Activated CD4-positive, alpha-beta T cell treated with anti-CD3 and anti-CD28 coated beads, Interleukin-2, Interleukin-6, amounts not matched to agents 100 ng/mL and 50 ng/mL, durations not matched to agents 16 hours and 8 hours (primary cell): ENCODE measurements around the gene CYP2A7.
"Not testable (repeated sequence)": the region's sequence is repeated elsewhere in the genome, so short reads cannot be mapped to it uniquely, and the experiment has no call there.

ENCODE experiments used
- DNase-seq: peaks from one replicate; pipeline ENCODE4 v3.0.0-alpha.2; 2020

The CYP2A7 gene

GRCh38 chr19:40838477-40838876, 43.6 kb downstream of the CYP2A7 start:
- not testable (repeated sequence) for DNase-seq

DNA sequence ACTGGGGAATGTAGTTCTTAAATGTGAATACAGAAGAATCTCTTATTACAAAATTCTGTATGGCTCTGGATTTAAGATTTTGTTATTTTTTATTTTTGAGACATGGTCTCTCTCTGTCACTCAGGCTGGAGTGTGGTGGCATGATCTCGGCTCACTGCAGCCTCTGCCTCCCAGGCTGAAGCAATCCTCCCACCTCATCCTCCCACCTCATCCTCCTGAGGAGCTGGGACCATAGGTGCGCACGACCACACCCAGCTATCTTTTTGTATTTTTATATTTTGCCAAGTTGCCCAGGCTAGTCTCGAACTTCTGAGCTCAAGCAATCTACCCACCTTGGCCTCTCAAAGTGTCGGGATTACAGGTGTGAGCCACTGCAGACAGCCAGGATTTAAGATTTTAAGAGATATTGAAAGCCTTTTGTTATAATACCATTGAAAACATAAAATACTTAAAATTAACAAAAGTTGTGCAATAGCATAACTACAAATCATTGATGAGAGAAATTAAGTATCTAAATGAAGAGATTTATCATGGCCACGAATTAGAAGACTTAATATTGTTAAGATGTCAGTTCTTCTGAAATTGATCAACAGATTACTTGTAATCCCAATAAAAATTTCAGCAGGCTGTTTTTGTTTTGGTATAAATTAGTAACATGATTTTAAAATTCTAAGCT, 45.1 kb downstream of the CYP2A7 start:
- DNase-seq: no peak

DNA sequence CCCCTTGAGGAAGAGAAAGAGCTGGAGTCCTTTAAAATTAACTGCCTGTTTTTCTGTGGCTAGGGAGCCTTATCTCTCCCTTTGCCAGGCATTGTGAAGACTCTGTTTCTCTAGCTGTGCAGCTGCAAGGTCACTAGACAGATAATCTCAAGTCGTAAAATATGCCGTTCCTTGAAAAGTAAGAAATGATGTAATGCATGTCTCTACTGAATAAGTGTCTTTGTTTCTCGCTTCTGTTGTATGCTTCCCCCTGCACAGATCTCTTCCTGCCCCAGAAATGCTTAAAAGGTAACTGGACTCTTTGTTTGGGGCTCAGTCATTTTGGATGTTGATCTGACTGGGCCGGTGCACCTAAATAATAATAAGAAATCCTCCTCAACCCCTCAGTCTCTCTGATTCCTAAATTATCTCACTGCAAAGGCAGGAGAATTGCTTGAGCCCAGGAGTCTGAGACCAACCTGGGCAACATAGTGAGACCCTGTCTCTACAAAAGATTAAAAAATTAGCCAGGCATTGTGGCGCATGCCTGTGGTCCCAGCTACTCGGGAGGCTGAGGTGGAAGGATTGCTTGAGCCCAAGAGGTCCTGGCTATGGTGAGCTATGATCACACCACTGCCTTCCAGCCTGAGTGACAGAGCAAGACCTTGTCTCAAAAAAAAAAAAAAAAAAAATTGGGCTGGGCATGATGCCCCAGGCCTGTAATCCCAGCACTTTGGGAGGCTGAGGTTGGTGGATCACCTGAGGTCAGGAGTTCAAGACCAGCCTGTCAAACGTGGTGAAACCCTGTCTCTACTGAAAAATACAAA, 48.1 kb downstream of the CYP2A7 start:
- DNase-seq: not testable (repeated sequence)

GRCh38 chr19:40832431-40832790, 49.6 kb downstream of the CYP2A7 start:
- not testable (repeated sequence) for DNase-seq

GRCh38 chr19:40831502-40832430, 50.3 kb downstream of the CYP2A7 start:
- no peak for DNase-seq

DNA sequence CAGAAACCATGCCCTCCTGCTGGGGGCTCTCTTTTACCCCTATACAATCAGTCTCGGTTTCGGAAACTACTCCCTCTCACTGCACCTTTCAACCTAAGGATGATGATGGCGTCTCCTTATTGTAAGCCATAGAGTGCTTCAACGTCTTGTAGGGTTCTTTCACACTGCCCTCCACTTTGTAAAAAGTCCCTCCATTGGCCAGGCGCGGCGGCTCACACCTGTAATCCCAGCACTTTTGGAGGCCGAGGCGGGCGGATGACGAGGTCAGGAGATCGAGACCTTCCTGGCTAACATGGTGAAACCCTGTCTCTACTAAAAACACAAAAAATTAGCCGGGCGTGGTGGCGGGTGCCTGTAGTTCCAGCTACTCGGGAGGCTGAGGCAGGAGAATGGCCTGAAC, 51.3 kb downstream of the CYP2A7 start:
- not testable (repeated sequence) for DNase-seq

DNA sequence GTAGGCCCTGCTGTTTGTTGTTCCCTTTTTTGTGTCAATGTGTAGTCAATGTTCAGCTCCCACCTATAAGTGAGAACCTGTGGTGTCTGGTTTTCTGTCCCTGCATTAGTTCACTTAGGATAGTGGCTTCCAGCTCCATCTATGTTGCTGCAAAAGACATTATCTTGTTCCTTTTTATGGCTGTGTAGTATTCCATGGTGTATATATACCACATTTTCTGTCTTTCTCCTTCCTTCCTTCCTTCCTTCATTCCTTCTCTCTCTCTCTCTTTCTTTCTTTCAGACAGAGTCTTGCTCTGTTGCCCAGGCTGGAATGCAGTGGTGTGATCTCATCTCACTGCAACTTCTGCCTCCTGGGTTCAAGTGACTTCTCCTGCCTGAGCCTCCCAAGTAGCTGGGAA, 52.8 kb downstream of the CYP2A7 start:
- no peak for DNase-seq

- no peak for DNase-seq
Measured at GRCh38 chr19:40827386-40828247, 54.4 kb downstream of the CYP2A7 start.

DNA sequence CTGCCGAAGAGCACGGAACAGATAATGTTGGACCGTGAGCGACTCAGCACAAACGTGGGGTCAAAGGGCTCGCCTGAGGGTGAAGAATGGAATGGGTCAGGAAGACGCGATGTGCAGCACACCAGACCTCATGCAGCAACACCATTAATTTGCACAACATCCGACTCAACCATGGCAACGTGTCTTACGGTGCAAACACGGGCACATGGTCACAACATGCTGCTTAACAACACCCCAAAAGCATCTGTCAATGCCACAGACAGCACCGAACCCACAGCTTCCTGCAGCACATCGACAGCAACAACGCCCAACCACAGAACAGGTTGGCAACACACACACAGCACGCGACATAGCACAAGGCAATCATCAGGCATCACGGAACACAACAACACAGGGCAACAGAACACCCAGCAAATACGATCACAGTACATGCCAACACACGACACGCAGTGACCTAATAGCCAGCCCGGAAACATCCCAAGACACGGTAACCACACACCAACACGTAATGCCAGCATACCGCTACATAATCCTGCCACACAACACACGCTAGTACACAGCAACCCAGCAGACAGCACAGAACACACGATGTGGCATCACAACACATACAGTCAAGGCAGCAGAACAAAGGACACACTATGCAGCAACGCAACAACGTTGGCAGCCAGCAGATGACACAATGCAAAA, 55.2 kb downstream of the CYP2A7 start:
- DNase-seq: peak; percentile 23

- DNase-seq: not testable (repeated sequence)
Measured at GRCh38 chr19:40826312-40826698, 55.7 kb downstream of the CYP2A7 start.

- not testable (repeated sequence) for DNase-seq
Measured at GRCh38 chr19:40825460-40826095, 56.5 kb downstream of the CYP2A7 start.
